PC-9 (cell line): ENCODE data around the gene DYNC1H1.

Experiments used
- EZH2 ChIP-seq: fragments of 200-600 bp; sonication (generic); IDR thresholded peaks from 2 replicates; pipeline ENCODE4 v1.8.0; 2017; ENCODE audit warnings: antibody characterized with exemption, low read depth
- TF ChIP-seq, protein P1 (sequence below): fragments of 200-600 bp; sonication (generic); conservative IDR thresholded peaks from 2 replicates; pipeline ENCODE4 v1.6.1; 2017; ENCODE audit warnings: mixed run types, antibody characterized with exemption, mild to moderate bottlenecking, moderate library complexity

DNA sequence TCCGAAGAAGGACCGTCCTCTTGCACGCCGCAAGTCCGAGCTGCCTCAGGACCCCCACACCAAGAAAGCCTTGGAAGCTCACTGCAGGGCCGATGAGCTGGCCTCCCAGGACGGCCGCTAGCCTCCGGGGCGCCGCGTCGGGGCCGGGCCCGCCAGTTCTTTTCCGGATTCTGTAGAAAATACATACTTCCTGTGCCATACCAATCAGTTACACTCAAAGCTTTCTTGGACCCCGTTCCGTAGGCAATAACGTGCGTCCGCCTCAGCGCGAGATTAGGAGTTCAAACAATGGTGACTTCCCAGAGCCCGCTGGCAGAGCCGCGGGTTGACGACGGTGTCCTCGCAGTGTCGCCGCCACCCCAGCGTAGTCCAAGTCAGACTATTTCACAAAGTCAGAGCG is 39.2 kb upstream of the DYNC1H1 start:
- TF ChIP-seq EZH2 = no peak
- TF ChIP-seq, protein P1, sequence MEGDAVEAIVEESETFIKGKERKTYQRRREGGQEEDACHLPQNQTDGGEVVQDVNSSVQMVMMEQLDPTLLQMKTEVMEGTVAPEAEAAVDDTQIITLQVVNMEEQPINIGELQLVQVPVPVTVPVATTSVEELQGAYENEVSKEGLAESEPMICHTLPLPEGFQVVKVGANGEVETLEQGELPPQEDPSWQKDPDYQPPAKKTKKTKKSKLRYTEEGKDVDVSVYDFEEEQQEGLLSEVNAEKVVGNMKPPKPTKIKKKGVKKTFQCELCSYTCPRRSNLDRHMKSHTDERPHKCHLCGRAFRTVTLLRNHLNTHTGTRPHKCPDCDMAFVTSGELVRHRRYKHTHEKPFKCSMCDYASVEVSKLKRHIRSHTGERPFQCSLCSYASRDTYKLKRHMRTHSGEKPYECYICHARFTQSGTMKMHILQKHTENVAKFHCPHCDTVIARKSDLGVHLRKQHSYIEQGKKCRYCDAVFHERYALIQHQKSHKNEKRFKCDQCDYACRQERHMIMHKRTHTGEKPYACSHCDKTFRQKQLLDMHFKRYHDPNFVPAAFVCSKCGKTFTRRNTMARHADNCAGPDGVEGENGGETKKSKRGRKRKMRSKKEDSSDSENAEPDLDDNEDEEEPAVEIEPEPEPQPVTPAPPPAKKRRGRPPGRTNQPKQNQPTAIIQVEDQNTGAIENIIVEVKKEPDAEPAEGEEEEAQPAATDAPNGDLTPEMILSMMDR = no peak
